ENCODE results near the gene SORCS2.

DNA sequence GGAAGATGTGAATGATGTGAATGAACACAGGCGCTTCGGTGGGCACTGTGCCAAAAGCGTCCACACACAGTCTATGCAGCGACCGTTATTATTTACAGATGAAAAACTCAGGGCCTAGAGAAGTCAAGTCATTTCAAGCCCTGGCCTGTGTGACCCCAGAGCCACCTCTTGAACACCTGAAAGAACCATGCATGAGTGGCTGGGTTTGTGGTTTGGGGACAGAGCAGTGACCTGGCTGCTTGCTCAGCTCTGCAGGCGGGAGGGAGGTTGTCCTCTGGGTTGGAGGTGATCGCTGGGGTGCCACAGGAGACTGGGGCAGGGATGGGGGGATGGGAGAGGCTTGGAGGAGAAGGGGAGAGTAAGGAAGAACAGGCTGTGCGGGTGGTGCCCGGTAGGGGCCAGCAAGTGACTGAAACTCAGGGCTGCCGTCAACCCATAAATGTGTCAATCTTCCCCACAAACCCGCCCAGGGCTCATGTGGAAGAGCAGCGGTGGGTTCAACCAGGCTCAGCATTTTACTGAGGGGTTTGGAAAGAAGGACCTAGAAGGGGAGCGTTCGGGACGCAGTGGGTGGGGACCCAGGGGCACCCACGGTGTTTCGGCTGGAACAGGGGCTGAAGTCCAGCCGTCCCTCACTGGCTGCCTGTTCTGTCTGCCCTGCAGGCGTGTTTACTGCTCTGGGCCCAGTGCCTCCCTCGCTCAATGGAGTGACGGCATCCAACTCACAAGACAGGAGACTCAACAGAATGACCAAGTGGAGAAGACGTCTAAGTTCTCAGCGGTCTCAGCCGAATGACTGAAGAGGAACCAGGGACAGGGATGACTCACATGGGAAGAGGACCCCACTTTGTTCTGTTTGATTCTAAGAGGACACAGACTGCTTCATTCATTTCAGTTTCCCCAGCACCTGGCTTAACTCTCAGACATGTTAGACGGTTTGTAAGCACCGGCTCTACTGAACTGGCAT lies 579.5 kb downstream of the SORCS2 start:
- no peak for TF ChIP-seq POLR2AphosphoS5 (IDR thresholded peaks at IDR 0.05; ENCODE audit: low read depth, low read length)
- no peak for TF ChIP-seq TAF1 (IDR thresholded peaks at IDR 0.05; ENCODE audit: borderline replicate concordance, insufficient read depth, low read length)

All from PFSK-1 (cell line).